ENCODE measurements around the gene CCL17. TPM values are rescaled to one million over a fixed set of nuclear protein-coding genes. Genes with fewer than 3 reads are reported as not detected.

CCL17 gene
- total RNA-seq, 3 donors from 2014 or later (not counting 1 experiment from before 2014, with no cell fraction given), result not detected

- H3K36me3 Mint-ChIP-seq, result no peaks in the 10 kb centered on the region
- intact Hi-C loops (cut with micrococcal nuclease), result no loop called here
- Histone ChIP-seq H3K4me1 (ENCODE audit: control insufficient read depth, insufficient read depth, low read length) (peaks cover 4% of the 10 kb centered on the region), H3K27me3 (ENCODE audit: control insufficient read depth, insufficient read depth, low read length) (no peaks in the 10 kb centered on the region), H3K36me3 (ENCODE audit: control insufficient read depth, insufficient read depth, low read length) (no peaks in the 10 kb centered on the region), H3K27ac (ENCODE audit: low read length) (no peak overlapping the region), H3K9me3 (ENCODE audit: control insufficient read depth, insufficient read depth, low read length) (no peaks in the 10 kb centered on the region), H3K4me3 (ENCODE audit: low read length) (no peak overlapping the region)
- H3K4me1 Mint-ChIP-seq, result no peaks in the 10 kb centered on the region
- H3K4me3 Mint-ChIP-seq, result no peak overlapping the region
- H3K27ac Mint-ChIP-seq, result no peak overlapping the region
- WGBS (ENCODE audit: insufficient coverage), result 81% methylated on average over 7 of the region's 7 CpGs
- H3K9me3 Mint-ChIP-seq, result no peaks in the 10 kb centered on the region
- DNase-seq, result no peak
- peaks cover 0 to 11% of the 10 kb centered on the region in 2 donors for H3K27me3 Mint-ChIP-seq (ENCODE audit: low read depth in 2 of 2)
- no peak for ATAC-seq
- TF ChIP-seq CTCF (IDR thresholded peaks at IDR 0.05), result no peak
Observed at GRCh38 chr16:57401943-57402640, 2.5 kb upstream of the CCL17 start.

GRCh38 chr16:57405097-57405496 is 530 bp downstream of the CCL17 start:
- ATAC-seq (no peak), DNase-seq (no peak)
- Histone ChIP-seq H3K9me3 (ENCODE audit: control insufficient read depth, insufficient read depth, low read length) (no peaks in the 10 kb centered on the region), H3K36me3 (ENCODE audit: control insufficient read depth, insufficient read depth, low read length) (no peaks in the 10 kb centered on the region), H3K27ac (ENCODE audit: low read length) (no peak overlapping the region), H3K27me3 (ENCODE audit: control insufficient read depth, insufficient read depth, low read length) (no peaks in the 10 kb centered on the region), H3K4me1 (ENCODE audit: control insufficient read depth, insufficient read depth, low read length) (peaks cover 4% of the 10 kb centered on the region), H3K4me3 (ENCODE audit: low read length) (no peak overlapping the region)
- 75% methylated on average over 3 of the region's 3 CpGs for WGBS (ENCODE audit: insufficient coverage)
- Mint-ChIP-seq H3K27ac (no peak overlapping the region), H3K4me3 (no peak overlapping the region), H3K36me3 (no peaks in the 10 kb centered on the region), H3K27me3 (ENCODE audit: low read depth in 2 of 2) (peaks cover 0 to 18% of the 10 kb centered on the region in 2 donors), H3K4me1 (no peaks in the 10 kb centered on the region), H3K9me3 (no peaks in the 10 kb centered on the region)
- TF ChIP-seq CTCF (IDR thresholded peaks at IDR 0.05), result no peak
- intact Hi-C loops (cut with micrococcal nuclease), result no loop called here

- no peaks in the 10 kb centered on the region for H3K27me3 ChIP-seq (ENCODE audit: control insufficient read depth, insufficient read depth, low read length)
- no peaks in the 10 kb centered on the region for H3K36me3 ChIP-seq (ENCODE audit: control insufficient read depth, insufficient read depth, low read length)
- no peak overlapping the region for H3K4me3 ChIP-seq (ENCODE audit: low read length)
- Mint-ChIP-seq H3K27me3 (ENCODE audit: low read depth in 2 of 2) (peaks cover 0 to 18% of the 10 kb centered on the region in 2 donors), H3K4me3 (no peak overlapping the region), H3K36me3 (no peaks in the 10 kb centered on the region), H3K9me3 (no peaks in the 10 kb centered on the region), H3K4me1 (no peaks in the 10 kb centered on the region), H3K27ac (no peak overlapping the region)
- WGBS (ENCODE audit: insufficient coverage), result 3% methylated on average over 2 of the region's 2 CpGs
- H3K9me3 ChIP-seq (ENCODE audit: control insufficient read depth, insufficient read depth, low read length), result no peaks in the 10 kb centered on the region
- intact Hi-C loops (cut with micrococcal nuclease), result no loop called here
- ATAC-seq, result no peak
- TF ChIP-seq CTCF (IDR thresholded peaks at IDR 0.05), result no peak
- H3K27ac ChIP-seq (ENCODE audit: low read length), result no peak overlapping the region
- H3K4me1 ChIP-seq (ENCODE audit: control insufficient read depth, insufficient read depth, low read length), result peaks cover 4% of the 10 kb centered on the region
- no peak for DNase-seq
Observed at GRCh38 chr16:57406881-57407280, 2.3 kb downstream of the CCL17 start.
